Testis (tissue), 5 donors: ENCODE measurements around the gene MYOT. TPM values are rescaled to one million over a fixed set of nuclear protein-coding genes. Genes with fewer than 3 reads are reported as not detected.

Experiments used
- DNase-seq: peaks from one replicate; pipeline ENCODE4 v3.0.0-alpha.2; 2019
- H3K27ac ChIP-seq, 2 donors: fragments of 200-600 bp; sonication (generic); one replicate each; pipeline ENCODE4 v1.5.1; 2019
- H3K27me3 ChIP-seq: fragments of 200-600 bp; sonication (generic); one replicate; pipeline ENCODE4 v1.5.1; 2019
- H3K36me3 ChIP-seq: fragments of 200-600 bp; sonication (generic); one replicate; pipeline ENCODE4 v1.5.1; 2017; ENCODE audit warnings: low read depth; ENCODE audit errors: missing control alignments
- H3K4me1 ChIP-seq: fragments of 200-600 bp; sonication (generic); one replicate; pipeline ENCODE4 v1.5.1; 2019
- H3K4me3 ChIP-seq, 2 donors: fragments of 200-600 bp; sonication (generic); one replicate each; pipeline ENCODE4 v1.5.1; 2017 to 2019
- H3K9me3 ChIP-seq: fragments of 200-600 bp; sonication (generic); one replicate; pipeline ENCODE4 v1.5.1; 2017
- CTCF ChIP-seq, 3 experiments: fragments of 450-650 bp in 2 of 3; fragments of 200-600 bp in 1 of 3; sonication (generic) in 1 of 3; IDR thresholded peaks; one replicate each; pipeline ENCODE4 v1.5.1; 2016 to 2019; ENCODE audit warnings: antibody characterized with exemption in 3 of 3, mild to moderate bottlenecking in 2 of 3, moderate library complexity in 1 of 3
- POLR2A ChIP-seq: fragments of 450-650 bp; IDR thresholded peaks from one replicate; pipeline ENCODE4 v1.6.1; 2017; ENCODE audit warnings: antibody characterized with exemption, mild to moderate bottlenecking, moderate library complexity
- WGBS, 2 donors: methylation state at CpG; one replicate each; pipeline ENCODE4 v1.1.5; 2018; 5-methylcytosine and 5-hydroxymethylcytosine counted together
- intact Hi-C: fragments of 100-400 bp; cut with DNase I; formaldehyde crosslinking; loops from one replicate; pipeline ENCODE4 v1.15.1; 2023; ENCODE audit warnings: low total_unique reads
- long read RNA-seq, 2 donors: transcript quantifications; one replicate each; lab custom pipeline, GENCODE V29; 2026
- polyA plus RNA-seq: library from polyadenylated mRNA; stranded (reverse); fragments of 350-450 nt; fragmentation: Illumina TruSeq; extraction: RNeasy Lipid Tissue Mini Kit (QIAGEN cat#74804); gene quantifications from one replicate; pipeline ENCODE4 v1.2.3, GENCODE V29; 2014; ENCODE audit warnings: low read depth, low replicate concordance; ENCODE audit not compliant: insufficient read depth
- total RNA-seq, 2 donors: library from RNA; depleted of rRNA; stranded (reverse); fragments of >200 nt; gene quantifications; one replicate each; pipeline ENCODE4 v1.2.3, GENCODE V29; 2016

MYOT gene
- under 1 TPM; 0.43 to 0.79 TPM for total RNA-seq
- polyA plus RNA-seq: 7.2 TPM
- long read RNA-seq, donor 1: 0 reads
- long read RNA-seq, donor 2: 0 reads

- Histone ChIP-seq H3K9me3 (no peaks in the 10 kb centered on the region), H3K36me3 (no peaks in the 10 kb centered on the region), H3K27ac (no peak within 1 kb of the TSS), H3K27me3 (no peaks in the 10 kb centered on the region), H3K4me3 (no peak within 1 kb of the TSS), H3K4me1 (no peaks in the 10 kb centered on the region)
- 79 to 80% methylated on average over 3 of the region's 3 CpGs for WGBS, 2 donors
- DNase-seq: no peak
- TF ChIP-seq POLR2A (no peak), CTCF (IDR thresholded peaks at IDR 0.05) (no peak)
- intact Hi-C loops: no loop called here
Observed at GRCh38 chr5:137867664-137868063, at the start of gene MYOT. TSS of gene MYOT (plus strand) at chr5:137867860. CDS start at chr5:137870652, 2,792 bp downstream.

- DNase-seq: no peak
- TF ChIP-seq CTCF (IDR thresholded peaks at IDR 0.05) (no peak), POLR2A (no peak)
- H3K36me3 ChIP-seq: no peaks in the 10 kb centered on the region
- no peaks in the 10 kb centered on the region for H3K27me3 ChIP-seq
- H3K27ac ChIP-seq: no peak overlapping the region
- no peaks in the 10 kb centered on the region for H3K4me1 ChIP-seq
- no peaks in the 10 kb centered on the region for H3K9me3 ChIP-seq
- intact Hi-C loops: no loop called here
- WGBS, 2 donors: 86 to 89% methylated on average over 1 of the region's 1 CpG
- H3K4me3 ChIP-seq: no peak overlapping the region
Observed at GRCh38 chr5:137819766-137820165, 47.9 kb upstream of the MYOT start.

- DNase-seq: peak; percentile 31
- Histone ChIP-seq H3K27me3 (no peaks in the 10 kb centered on the region), H3K4me1 (no peaks in the 10 kb centered on the region), H3K27ac (no peak overlapping the region), H3K36me3 (no peaks in the 10 kb centered on the region), H3K4me3 (no peak overlapping the region), H3K9me3 (no peaks in the 10 kb centered on the region)
- WGBS, 2 donors: 56 to 59% methylated on average over 6 of the region's 6 CpGs
- no peak for TF ChIP-seq POLR2A
- TF ChIP-seq CTCF (IDR thresholded peaks at IDR 0.05): no peak
- intact Hi-C loops: no loop called here
Observed at GRCh38 chr5:137822158-137822764, 45.4 kb upstream of the MYOT start.

GRCh38 chr5:137822984-137823383, 44.7 kb upstream of the MYOT start:
- H3K36me3 ChIP-seq: no peaks in the 10 kb centered on the region
- no peaks in the 10 kb centered on the region for H3K4me1 ChIP-seq
- no peak overlapping the region for H3K27ac ChIP-seq
- 83 to 100% methylated on average over 1 of the region's 1 CpG for WGBS, 2 donors
- no peaks in the 10 kb centered on the region for H3K27me3 ChIP-seq
- intact Hi-C loops: no loop called here
- H3K9me3 ChIP-seq: no peaks in the 10 kb centered on the region
- no peak for DNase-seq
- TF ChIP-seq CTCF (IDR thresholded peaks at IDR 0.05): no peak
- no peak for TF ChIP-seq POLR2A
- H3K4me3 ChIP-seq: no peak overlapping the region

- Histone ChIP-seq H3K4me3 (no peak overlapping the region), H3K4me1 (no peaks in the 10 kb centered on the region), H3K27me3 (no peaks in the 10 kb centered on the region), H3K27ac (no peak overlapping the region), H3K9me3 (no peaks in the 10 kb centered on the region), H3K36me3 (no peaks in the 10 kb centered on the region)
- TF ChIP-seq CTCF (IDR thresholded peaks at IDR 0.05): no peak
- TF ChIP-seq POLR2A: no peak
- no peak for DNase-seq
- intact Hi-C loops: no loop called here
- 93 to 95% methylated on average over 1 of the region's 1 CpG for WGBS, 2 donors
Observed at GRCh38 chr5:137825165-137825564, 42.5 kb upstream of the MYOT start.
